ENCODE results near the gene PCBP3. TPM values are rescaled to one million over a fixed set of nuclear protein-coding genes. Genes with fewer than 3 reads are reported as not detected.

The PCBP3 gene
- total RNA-seq, 1 donor from 2014 or later = 2.5 TPM

DNA sequence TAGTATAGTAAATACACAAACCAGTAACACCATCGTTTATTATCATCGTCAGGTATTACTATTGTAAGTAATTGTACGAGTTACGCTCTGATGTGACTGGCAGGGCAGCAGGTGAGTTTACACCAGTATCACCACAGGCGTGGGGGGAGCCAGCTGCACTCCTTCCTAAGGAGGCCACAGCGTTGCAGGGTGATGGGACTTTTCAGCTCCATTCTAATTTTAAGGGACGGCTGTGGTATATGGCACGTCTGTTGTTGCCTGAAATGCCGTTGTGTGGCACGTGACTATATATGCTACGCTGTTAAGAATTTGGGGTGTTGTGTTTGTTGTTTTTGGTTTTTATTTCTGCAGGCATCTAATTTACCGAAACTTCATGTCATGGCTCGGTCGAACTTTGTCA, 173.3 kb downstream of the PCBP3 start:
- no peaks in the 10 kb centered on the region for H3K4me1 Mint-ChIP-seq (ENCODE audit: unreplicated experiment)
- no peaks in the 10 kb centered on the region for H3K9me3 Mint-ChIP-seq (ENCODE audit: unreplicated experiment)
- no peak overlapping the region for H3K4me3 Mint-ChIP-seq (ENCODE audit: unreplicated experiment)
- no peak overlapping the region for H3K27ac Mint-ChIP-seq (ENCODE audit: unreplicated experiment)
- no peaks in the 10 kb centered on the region for H3K36me3 Mint-ChIP-seq (ENCODE audit: low read depth, unreplicated experiment)
- DNase-seq (ENCODE audit: low spot score) = no peak
- TF ChIP-seq, protein P1, sequence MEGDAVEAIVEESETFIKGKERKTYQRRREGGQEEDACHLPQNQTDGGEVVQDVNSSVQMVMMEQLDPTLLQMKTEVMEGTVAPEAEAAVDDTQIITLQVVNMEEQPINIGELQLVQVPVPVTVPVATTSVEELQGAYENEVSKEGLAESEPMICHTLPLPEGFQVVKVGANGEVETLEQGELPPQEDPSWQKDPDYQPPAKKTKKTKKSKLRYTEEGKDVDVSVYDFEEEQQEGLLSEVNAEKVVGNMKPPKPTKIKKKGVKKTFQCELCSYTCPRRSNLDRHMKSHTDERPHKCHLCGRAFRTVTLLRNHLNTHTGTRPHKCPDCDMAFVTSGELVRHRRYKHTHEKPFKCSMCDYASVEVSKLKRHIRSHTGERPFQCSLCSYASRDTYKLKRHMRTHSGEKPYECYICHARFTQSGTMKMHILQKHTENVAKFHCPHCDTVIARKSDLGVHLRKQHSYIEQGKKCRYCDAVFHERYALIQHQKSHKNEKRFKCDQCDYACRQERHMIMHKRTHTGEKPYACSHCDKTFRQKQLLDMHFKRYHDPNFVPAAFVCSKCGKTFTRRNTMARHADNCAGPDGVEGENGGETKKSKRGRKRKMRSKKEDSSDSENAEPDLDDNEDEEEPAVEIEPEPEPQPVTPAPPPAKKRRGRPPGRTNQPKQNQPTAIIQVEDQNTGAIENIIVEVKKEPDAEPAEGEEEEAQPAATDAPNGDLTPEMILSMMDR (IDR thresholded peaks at IDR 0.05; ENCODE audit: unreplicated experiment) = no peak
- H3K27me3 Mint-ChIP-seq (ENCODE audit: unreplicated experiment) = no peaks in the 10 kb centered on the region

DNA sequence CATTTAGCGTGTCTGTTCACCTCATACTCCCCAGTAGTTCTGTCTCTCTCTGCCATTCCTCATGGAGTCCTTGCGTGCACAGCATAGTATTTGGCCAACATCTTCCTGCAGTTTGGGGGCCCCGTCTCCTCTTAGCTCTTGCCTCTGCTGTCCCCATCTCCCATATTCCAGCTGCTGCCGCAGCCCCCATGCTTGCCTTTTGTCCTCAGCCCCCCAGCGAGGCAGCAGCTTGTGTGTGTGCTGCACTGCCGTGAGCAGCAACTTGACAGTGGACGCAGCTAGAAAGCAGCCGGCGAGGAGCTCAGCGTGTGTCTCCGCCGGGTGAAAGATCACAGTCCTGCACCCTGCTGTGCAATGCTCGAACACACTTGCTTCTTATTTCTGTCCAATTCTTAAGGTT, 173.8 kb downstream of the PCBP3 start:
- no peak overlapping the region for H3K27ac Mint-ChIP-seq (ENCODE audit: unreplicated experiment)
- no peak for DNase-seq (ENCODE audit: low spot score)
- TF ChIP-seq, protein P1 (IDR thresholded peaks at IDR 0.05; ENCODE audit: unreplicated experiment) = no peak
- no peaks in the 10 kb centered on the region for H3K4me1 Mint-ChIP-seq (ENCODE audit: unreplicated experiment)
- H3K9me3 Mint-ChIP-seq (ENCODE audit: unreplicated experiment) = no peaks in the 10 kb centered on the region
- no peaks in the 10 kb centered on the region for H3K27me3 Mint-ChIP-seq (ENCODE audit: unreplicated experiment)
- no peaks in the 10 kb centered on the region for H3K36me3 Mint-ChIP-seq (ENCODE audit: low read depth, unreplicated experiment)
- H3K4me3 Mint-ChIP-seq (ENCODE audit: unreplicated experiment) = no peak overlapping the region

DNA sequence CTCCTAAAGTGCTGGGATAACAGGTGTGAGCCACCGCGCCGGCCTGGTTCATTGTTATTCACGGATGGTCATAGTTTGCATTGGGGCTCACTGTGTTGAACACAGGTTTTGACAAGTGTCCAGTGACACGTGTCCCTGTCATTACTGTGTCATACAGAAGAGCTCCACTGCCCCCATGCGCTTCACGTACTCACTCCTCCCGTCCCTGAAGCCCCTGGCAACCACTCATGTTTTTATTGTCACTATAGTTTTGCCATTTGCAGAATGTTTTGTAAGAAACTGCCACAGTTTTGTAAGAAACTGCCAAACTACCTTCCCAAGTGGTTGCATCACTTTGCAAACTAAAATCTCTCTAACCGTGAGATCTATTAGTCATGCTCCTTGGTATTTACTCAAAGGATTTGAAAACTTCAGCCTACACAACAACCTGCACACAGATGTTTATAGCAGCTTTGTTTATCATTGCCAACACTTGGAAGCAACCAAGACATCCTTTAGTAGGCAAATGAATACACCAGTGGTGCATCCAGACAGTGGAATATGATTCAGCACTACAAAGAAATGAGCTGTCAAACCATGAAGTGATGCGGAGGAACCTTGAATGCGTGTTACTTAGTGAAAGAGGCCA, 174.9 kb downstream of the PCBP3 start:
- no peaks in the 10 kb centered on the region for H3K36me3 Mint-ChIP-seq (ENCODE audit: low read depth, unreplicated experiment)
- H3K4me1 Mint-ChIP-seq (ENCODE audit: unreplicated experiment) = no peaks in the 10 kb centered on the region
- H3K27ac Mint-ChIP-seq (ENCODE audit: unreplicated experiment) = no peak overlapping the region
- no peaks in the 10 kb centered on the region for H3K9me3 Mint-ChIP-seq (ENCODE audit: unreplicated experiment)
- H3K27me3 Mint-ChIP-seq (ENCODE audit: unreplicated experiment) = no peaks in the 10 kb centered on the region
- no peak for DNase-seq (ENCODE audit: low spot score)
- no peak overlapping the region for H3K4me3 Mint-ChIP-seq (ENCODE audit: unreplicated experiment)
- TF ChIP-seq, protein P1 (IDR thresholded peaks at IDR 0.05; ENCODE audit: unreplicated experiment) = no peak

DNA sequence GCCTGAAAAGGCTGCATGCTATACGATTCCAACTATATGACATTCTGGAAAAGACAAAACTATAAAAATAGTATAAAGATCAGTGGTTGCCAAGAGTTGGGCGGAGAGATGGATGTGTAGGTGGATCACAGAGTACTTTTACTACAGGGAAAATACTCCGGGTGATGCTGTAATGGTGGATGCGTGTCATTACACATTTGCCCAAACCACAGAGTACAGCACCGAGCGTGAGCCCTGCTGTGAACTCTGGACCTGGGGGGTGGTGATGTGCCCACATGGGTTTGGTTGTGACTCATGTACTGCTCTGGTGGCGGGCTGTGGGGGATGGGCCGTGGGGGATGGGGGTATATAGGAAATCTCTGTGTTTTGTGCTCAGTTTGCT, 175.4 kb downstream of the PCBP3 start:
- TF ChIP-seq, protein P1 (IDR thresholded peaks at IDR 0.05; ENCODE audit: unreplicated experiment) = no peak
- Mint-ChIP-seq H3K9me3 (ENCODE audit: unreplicated experiment) (no peaks in the 10 kb centered on the region), H3K27ac (ENCODE audit: unreplicated experiment) (no peak overlapping the region), H3K27me3 (ENCODE audit: unreplicated experiment) (no peaks in the 10 kb centered on the region), H3K36me3 (ENCODE audit: low read depth, unreplicated experiment) (no peaks in the 10 kb centered on the region), H3K4me1 (ENCODE audit: unreplicated experiment) (no peaks in the 10 kb centered on the region), H3K4me3 (ENCODE audit: unreplicated experiment) (no peak overlapping the region)
- no peak for DNase-seq (ENCODE audit: low spot score)

DNA sequence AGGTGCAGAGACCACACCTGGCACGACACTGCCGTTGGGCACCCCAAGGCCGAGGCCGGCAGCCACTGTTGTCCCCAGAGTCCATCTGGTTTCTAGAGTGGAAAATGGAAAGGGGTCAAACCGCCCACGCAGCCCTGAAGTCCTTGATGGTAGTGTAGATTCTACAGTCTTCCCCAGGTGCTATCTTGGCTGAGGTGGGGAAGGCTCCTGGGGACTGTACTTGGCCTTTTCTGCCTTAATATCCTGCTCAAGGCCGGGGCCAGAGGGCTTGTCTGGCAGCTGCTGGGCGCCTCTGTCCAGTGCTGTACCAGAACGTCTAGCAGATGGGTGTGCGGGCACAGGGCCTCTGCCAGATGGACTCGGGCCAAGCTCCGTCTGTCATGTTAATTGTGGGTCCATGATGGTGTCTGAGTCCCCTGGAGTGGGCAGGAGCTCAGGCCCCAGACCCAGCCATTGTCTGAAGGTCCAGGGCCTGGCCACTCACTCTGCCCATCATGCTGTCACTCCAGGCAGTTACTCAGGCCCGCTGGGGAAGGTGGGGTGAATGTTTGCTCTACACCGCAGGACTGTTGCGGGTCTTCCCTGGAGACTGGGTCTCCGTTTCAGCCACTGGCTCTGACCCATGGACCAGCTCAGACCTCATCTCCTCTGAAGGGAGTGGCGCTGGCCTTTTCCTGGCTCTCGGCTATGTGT, 176.1 kb downstream of the PCBP3 start:
- no peak for DNase-seq (ENCODE audit: low spot score)
- Mint-ChIP-seq H3K4me3 (ENCODE audit: unreplicated experiment) (no peak overlapping the region), H3K36me3 (ENCODE audit: low read depth, unreplicated experiment) (no peaks in the 10 kb centered on the region), H3K27ac (ENCODE audit: unreplicated experiment) (no peak overlapping the region), H3K9me3 (ENCODE audit: unreplicated experiment) (no peaks in the 10 kb centered on the region), H3K27me3 (ENCODE audit: unreplicated experiment) (peaks cover 3% of the 10 kb centered on the region), H3K4me1 (ENCODE audit: unreplicated experiment) (no peaks in the 10 kb centered on the region)
- TF ChIP-seq, protein P1 (IDR thresholded peaks at IDR 0.05; ENCODE audit: unreplicated experiment) = no peak
